ENCODE data around the gene CTNNA1.

GRCh38 chr5:138708791-138709190 is 44.4 kb upstream of the CTNNA1 start:
- TF ChIP-seq EZH2 (IDR thresholded peaks at IDR 0.05; ENCODE audit: insufficient read depth, poor library complexity, severe bottlenecking) (no peak), EZH2phosphoT487 (IDR thresholded peaks at IDR 0.05; ENCODE audit: insufficient read depth, low read depth) (no peak)
